GM12878 (cell line): Measurements from ENCODE around the gene BCCIP. TPM values are rescaled to one million over a fixed set of nuclear protein-coding genes. Genes with fewer than 3 reads are reported as not detected.

Source experiments
- ATAC-seq: fragments of 200-7000 bp; cut with Tn5 transposase; 3 replicates; pipeline ENCODE4 v1.9.1; 2020; ENCODE audit warnings: mild to moderate bottlenecking, moderate library complexity
- BruUV-seq: library from RNA; stranded (reverse); fragments of 400-500 nt; replicated peaks from 2 replicates; lab custom pipeline; 2021; lab: Mats Ljungman, UMichigan
- CTCF ChIA-PET: fragments of 300-600 bp; sonication (Branson Sonifier 250); formaldehyde crosslinking; extraction: SDS; loops from one replicate; lab custom pipeline; 2021; ENCODE audit warnings: inconsistent platforms; lab: Yijun Ruan, JAX
- POLR2A ChIA-PET: fragments of 350-600 bp; formaldehyde crosslinking; extraction: SDS; loops from one replicate; lab custom pipeline; 2021; ENCODE audit warnings: inconsistent platforms; lab: Charles Lee
- RAD21 ChIA-PET: fragments of 300-600 bp; sonication (Branson Sonifier 250); formaldehyde crosslinking; loops from one replicate; lab custom pipeline; 2023; ENCODE audit warnings: antibody characterized with exemption; ENCODE audit not compliant: unreplicated experiment; lab: Charles Lee
- SMC1A ChIA-PET: fragments of 300-600 bp; sonication (Branson Sonifier 250); formaldehyde crosslinking; loops from one replicate; lab custom pipeline; 2023; ENCODE audit not compliant: unreplicated experiment, uncharacterized antibody; lab: Charles Lee
- DNase-seq: peaks from one replicate; pipeline ENCODE4 v3.0.0-alpha.2; 2011; ENCODE audit warnings: low read depth, low spot score
- FAIRE-seq: peaks from 3 replicates; lab custom pipeline; 2011; peaks lifted over from hg19 to GRCh38; lab: Jason Lieb, UNC
- H2AFZ ChIP-seq: 2 replicates; pipeline ENCODE4 v1.6.0; 2011; ENCODE audit warnings: low read depth, low read length, control low read depth; ENCODE audit not compliant: control insufficient read depth
- H3K27ac ChIP-seq: 2 replicates; pipeline ENCODE4 v1.5.1; 2011; ENCODE audit warnings: control low read depth; ENCODE audit not compliant: control insufficient read depth, insufficient read depth
- H3K27me3 ChIP-seq, 2 experiments: replicated peaks in 1 of 2; 2 replicates each; pipeline versions ENCODE4 v1.6.0 to v1.6.1; 2011; ENCODE audit warnings: low read length in 1 of 2; ENCODE audit not compliant: control insufficient read depth in 2 of 2, insufficient read depth in 2 of 2
- H3K36me3 ChIP-seq, 2 experiments: 2 replicates each; pipeline ENCODE4 v1.5.1; 2011; ENCODE audit warnings: low read length in 1 of 2; ENCODE audit not compliant: control insufficient read depth in 2 of 2, insufficient read depth in 2 of 2
- H3K4me1 ChIP-seq: 2 replicates; pipeline ENCODE4 v1.6.1; 2011; ENCODE audit warnings: mild to moderate bottlenecking, low read length, moderate library complexity, mixed read lengths; ENCODE audit not compliant: control insufficient read depth, insufficient read depth
- H3K4me2 ChIP-seq: 2 replicates; pipeline ENCODE4 v1.6.0; 2011; ENCODE audit warnings: control low read depth; ENCODE audit not compliant: control insufficient read depth, insufficient read depth
- H3K4me3 ChIP-seq: fragments of 200-600 bp; sonication (generic); 2 replicates; pipeline ENCODE4 v1.5.1; 2016
- H3K79me2 ChIP-seq: 2 replicates; pipeline ENCODE4 v1.6.0; 2011; ENCODE audit warnings: low read length; ENCODE audit not compliant: control insufficient read depth, insufficient read depth
- H3K9ac ChIP-seq: 2 replicates; pipeline ENCODE4 v1.8.0; 2011; ENCODE audit warnings: low read length, control low read depth, mixed read lengths; ENCODE audit not compliant: control insufficient read depth, insufficient read depth
- H3K9me3 ChIP-seq: replicated peaks from 3 replicates; pipeline ENCODE4 v1.5.1; 2011; ENCODE audit warnings: mild to moderate bottlenecking, low read length; ENCODE audit not compliant: control insufficient read depth, insufficient read depth
- H4K20me1 ChIP-seq: 2 replicates; pipeline ENCODE4 v1.6.0; 2011; ENCODE audit not compliant: control insufficient read depth, insufficient read depth
- ATF7 ChIP-seq: fragments of 450-650 bp; IDR thresholded peaks from 2 replicates; pipeline ENCODE4 v1.6.1; 2016; ENCODE audit warnings: low read depth, mild to moderate bottlenecking
- CREB1 ChIP-seq: IDR thresholded peaks from 2 replicates; pipeline ENCODE4 v1.6.1; 2012; ENCODE audit warnings: low read depth, mild to moderate bottlenecking, inconsistent platforms
- HDAC2 ChIP-seq: fragments of 200-600 bp; sonication (generic); IDR thresholded peaks from 2 replicates; pipeline ENCODE4 v1.6.1; 2017
- IRF4 ChIP-seq: IDR thresholded peaks from 2 replicates; pipeline ENCODE4 v1.6.1; 2011; ENCODE audit warnings: low read depth, low read length
- KLF5 ChIP-seq: fragments of 450-650 bp; IDR thresholded peaks from 2 replicates; pipeline ENCODE4 v1.6.1; 2014; ENCODE audit warnings: mild to moderate bottlenecking; ENCODE audit not compliant: partially characterized antibody
- PAX5 ChIP-seq: IDR thresholded peaks from 2 replicates; pipeline ENCODE4 v1.6.1; 2011; ENCODE audit warnings: low read depth, low read length, borderline replicate concordance
- SIX5 ChIP-seq: IDR thresholded peaks from 2 replicates; pipeline ENCODE4 v1.6.1; 2011; ENCODE audit warnings: mild to moderate bottlenecking, low read depth, low read length, moderate library complexity; ENCODE audit not compliant: severe bottlenecking
- SUPT20H ChIP-seq: IDR thresholded peaks from 2 replicates; pipeline ENCODE4 v1.6.1; 2011; ENCODE audit warnings: low read depth, mild to moderate bottlenecking, low read length, moderate library complexity, borderline replicate concordance; ENCODE audit not compliant: control insufficient read depth
- WGBS: methylation state at CpG from one replicate; pipeline ENCODE4 v1.1.6; 2016; ENCODE audit warnings: low lambda C conversion rate; ENCODE audit not compliant: insufficient replicate concordance, insufficient coverage; ENCODE audit errors: missing lambda C conversion rate; 5-methylcytosine and 5-hydroxymethylcytosine counted together
- in situ Hi-C: fragments of 300-500 bp; cut with MboI; formaldehyde crosslinking; loops from 9 replicates; pipeline ENCODE4 v1.14.3; 2018; ENCODE audit warnings: mixed read lengths
- intact Hi-C: fragments of 100-400 bp; cut with micrococcal nuclease; formaldehyde crosslinking; loops from one replicate; pipeline ENCODE4 v1.14.2; 2022; ENCODE audit not compliant: unreplicated experiment
- polyA plus RNA-seq, 11 experiments: library from polyadenylated mRNA; depleted of rRNA in 4 of 11; unstranded in 6 of 11; stranded (reverse) in 5 of 11; fragments of >200 nt; fragmentation: Nextera tagmentation in 4 of 11; fragmentation: Illumina TruSeq in 1 of 11; extraction: Ambion mirVana in 4 of 11; extraction: Trizol in 1 of 11; gene quantifications; 1 replicate in 1 of 11; 2 replicates in 10 of 11; pipeline versions ENCODE4 v1.2.1 to v1.2.3, GENCODE V29; 2011 to 2016; ENCODE audit warnings: inconsistent platforms in 2 of 11, missing spikeins in 2 of 11, low read depth in 1 of 11
- total RNA-seq, 4 experiments: library from RNA; depleted of rRNA in 3 of 4; stranded (reverse); fragments of >200 nt in 3 of 4; fragmentation: Illumina TruSeq in 1 of 4; extraction: Trizol in 1 of 4; gene quantifications; 2 replicates each; pipeline versions ENCODE4 v1.2.1 to v1.2.3, GENCODE V29; 2013 to 2021
- TF ChIP-seq, protein P1 (sequence below): fragments of 450-650 bp; IDR thresholded peaks from 2 replicates; pipeline ENCODE4 v1.6.1; 2017; ENCODE audit warnings: mild to moderate bottlenecking, low read depth, inconsistent platforms; ENCODE audit not compliant: poor library complexity, severe bottlenecking
- TF ChIP-seq, protein P2 (sequence below): IDR thresholded peaks from 2 replicates; pipeline ENCODE4 v1.6.1; 2011; ENCODE audit warnings: borderline replicate concordance, low read depth, mild to moderate bottlenecking, moderate library complexity, low read length; ENCODE audit not compliant: insufficient read depth, poor library complexity, severe bottlenecking
- TF ChIP-seq, protein P3 (sequence below): fragments of 450-650 bp; IDR thresholded peaks from 2 replicates; pipeline ENCODE4 v1.6.1; 2017; ENCODE audit warnings: low read depth, mild to moderate bottlenecking, moderate library complexity

The BCCIP gene
- total and polyA plus RNA-seq, 10 of the 15 experiments (the other 5 are each of a cell fraction or from before 2014, with no cell fraction given), result 61.2 to 225 (median 127) TPM

- ChIA-PET CTCF (interaction anchor here (2.3 kb wide), 1 partner anchor 10 kb away, joined by 9 read pairs; no protein-coding TSS in a partner anchor), POLR2A (no interaction called here), SMC1A (no interaction called here), RAD21 (no interaction called here)
- intact Hi-C loops, result no loop called here
- FAIRE-seq, result no peak
- TF ChIP-seq SUPT20H, result no peak
- H4K20me1 ChIP-seq, result no peaks in the 10 kb centered on the region
- no peak overlapping the region for H3K9ac ChIP-seq
- DNase-seq, result no peak
- H2AFZ ChIP-seq, result no peak overlapping the region
- H3K36me3 ChIP-seq, result no peaks in the 10 kb centered on the region
- no peaks in the 10 kb centered on the region for H3K4me1 ChIP-seq
- ATAC-seq, result no peak
- in situ Hi-C loops, result no loop called here
- H3K27me3 ChIP-seq, result no peaks in the 10 kb centered on the region
- H3K4me3 ChIP-seq, result no peak overlapping the region
- H3K27ac ChIP-seq, result no peak overlapping the region
- BruUV-seq, result no TSS peak
- WGBS, result 88% methylated on average over 10 of the region's 11 CpGs
- H3K9me3 ChIP-seq, result peaks cover 8% of the 10 kb centered on the region; the same call in 2 of the 3 replicates
- no peaks in the 10 kb centered on the region for H3K79me2 ChIP-seq
- H3K4me2 ChIP-seq, result no peak overlapping the region
Observed at GRCh38 chr10:125878957-125879835, 55.9 kb downstream of the BCCIP start.

- DNase-seq, result no peak
- in situ Hi-C loops, result no loop called here
- intact Hi-C loops, result no loop called here
- no peak for FAIRE-seq
- Histone ChIP-seq H2AFZ (no peak overlapping the region), H3K4me1 (no peaks in the 10 kb centered on the region), H3K9me3 (peaks cover 7% of the 10 kb centered on the region; the same call in 2 of the 3 replicates), H4K20me1 (no peaks in the 10 kb centered on the region), H3K4me2 (no peak overlapping the region), H3K79me2 (no peaks in the 10 kb centered on the region), H3K9ac (no peak overlapping the region), H3K27me3 (no peaks in the 10 kb centered on the region), H3K27ac (no peak overlapping the region), H3K4me3 (no peak overlapping the region), H3K36me3 (no peaks in the 10 kb centered on the region)
- SMC1A ChIA-PET, result no interaction called here
- WGBS, result 97% methylated on average over 6 of the region's 6 CpGs
- no peak for ATAC-seq
- BruUV-seq, result no TSS peak
- RAD21 ChIA-PET, result no interaction called here
- POLR2A ChIA-PET, result no interaction called here
- CTCF ChIA-PET, result interaction anchor here (2.3 kb wide), 1 partner anchor 12 kb away, joined by 9 read pairs; no protein-coding TSS in a partner anchor
- TF ChIP-seq KLF5 (no peak), SIX5 (no peak), CREB1 (no peak), IRF4 (no peak), ATF7 (no peak), PAX5 (no peak), HDAC2 (no peak)
- TF ChIP-seq, protein P1, sequence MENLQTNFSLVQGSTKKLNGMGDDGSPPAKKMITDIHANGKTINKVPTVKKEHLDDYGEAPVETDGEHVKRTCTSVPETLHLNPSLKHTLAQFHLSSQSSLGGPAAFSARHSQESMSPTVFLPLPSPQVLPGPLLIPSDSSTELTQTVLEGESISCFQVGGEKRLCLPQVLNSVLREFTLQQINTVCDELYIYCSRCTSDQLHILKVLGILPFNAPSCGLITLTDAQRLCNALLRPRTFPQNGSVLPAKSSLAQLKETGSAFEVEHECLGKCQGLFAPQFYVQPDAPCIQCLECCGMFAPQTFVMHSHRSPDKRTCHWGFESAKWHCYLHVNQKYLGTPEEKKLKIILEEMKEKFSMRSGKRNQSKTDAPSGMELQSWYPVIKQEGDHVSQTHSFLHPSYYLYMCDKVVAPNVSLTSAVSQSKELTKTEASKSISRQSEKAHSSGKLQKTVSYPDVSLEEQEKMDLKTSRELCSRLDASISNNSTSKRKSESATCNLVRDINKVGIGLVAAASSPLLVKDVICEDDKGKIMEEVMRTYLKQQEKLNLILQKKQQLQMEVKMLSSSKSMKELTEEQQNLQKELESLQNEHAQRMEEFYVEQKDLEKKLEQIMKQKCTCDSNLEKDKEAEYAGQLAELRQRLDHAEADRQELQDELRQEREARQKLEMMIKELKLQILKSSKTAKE, result no peak
- TF ChIP-seq, protein P2, sequence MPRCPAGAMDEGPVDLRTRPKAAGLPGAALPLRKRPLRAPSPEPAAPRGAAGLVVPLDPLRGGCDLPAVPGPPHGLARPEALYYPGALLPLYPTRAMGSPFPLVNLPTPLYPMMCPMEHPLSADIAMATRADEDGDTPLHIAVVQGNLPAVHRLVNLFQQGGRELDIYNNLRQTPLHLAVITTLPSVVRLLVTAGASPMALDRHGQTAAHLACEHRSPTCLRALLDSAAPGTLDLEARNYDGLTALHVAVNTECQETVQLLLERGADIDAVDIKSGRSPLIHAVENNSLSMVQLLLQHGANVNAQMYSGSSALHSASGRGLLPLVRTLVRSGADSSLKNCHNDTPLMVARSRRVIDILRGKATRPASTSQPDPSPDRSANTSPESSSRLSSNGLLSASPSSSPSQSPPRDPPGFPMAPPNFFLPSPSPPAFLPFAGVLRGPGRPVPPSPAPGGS, result no peak
- TF ChIP-seq, protein P3, sequence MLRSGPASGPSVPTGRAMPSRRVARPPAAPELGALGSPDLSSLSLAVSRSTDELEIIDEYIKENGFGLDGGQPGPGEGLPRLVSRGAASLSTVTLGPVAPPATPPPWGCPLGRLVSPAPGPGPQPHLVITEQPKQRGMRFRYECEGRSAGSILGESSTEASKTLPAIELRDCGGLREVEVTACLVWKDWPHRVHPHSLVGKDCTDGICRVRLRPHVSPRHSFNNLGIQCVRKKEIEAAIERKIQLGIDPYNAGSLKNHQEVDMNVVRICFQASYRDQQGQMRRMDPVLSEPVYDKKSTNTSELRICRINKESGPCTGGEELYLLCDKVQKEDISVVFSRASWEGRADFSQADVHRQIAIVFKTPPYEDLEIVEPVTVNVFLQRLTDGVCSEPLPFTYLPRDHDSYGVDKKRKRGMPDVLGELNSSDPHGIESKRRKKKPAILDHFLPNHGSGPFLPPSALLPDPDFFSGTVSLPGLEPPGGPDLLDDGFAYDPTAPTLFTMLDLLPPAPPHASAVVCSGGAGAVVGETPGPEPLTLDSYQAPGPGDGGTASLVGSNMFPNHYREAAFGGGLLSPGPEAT, result no peak
Observed at GRCh38 chr10:125880719-125881118, 57.4 kb downstream of the BCCIP start.
